ENCODE data around the gene AFF1. TPM values are rescaled to one million over a fixed set of nuclear protein-coding genes. Genes with fewer than 3 reads are reported as not detected.

AFF1 gene
- total RNA-seq, 1 donor from 2014 or later: 58.2 TPM

GRCh38 chr4:86965019-86965976 lies 30.5 kb downstream of the AFF1 start:
- H4K20me1 ChIP-seq (ENCODE audit: insufficient read depth, low read length): no peaks in the 10 kb centered on the region
- H3K4me1 ChIP-seq (ENCODE audit: insufficient read depth, low read length): peaks cover 3% of the 10 kb centered on the region
- no peaks in the 10 kb centered on the region for H3K9me3 Mint-ChIP-seq (ENCODE audit: unreplicated experiment)
- no peak overlapping the region for H2AFZ ChIP-seq (ENCODE audit: low read depth, low read length)
- FAIRE-seq: no peak
- H3K4me3 ChIP-seq (ENCODE audit: insufficient read depth, low read depth, low read length): no peak overlapping the region
- H3K27ac Mint-ChIP-seq (ENCODE audit: unreplicated experiment): no peak overlapping the region
- H3K4me3 Mint-ChIP-seq (ENCODE audit: unreplicated experiment): peak overlapping the region; percentile 20
- no peaks in the 10 kb centered on the region for H3K27me3 ChIP-seq (ENCODE audit: insufficient read depth, low read length)
- H3K9ac ChIP-seq (ENCODE audit: low read length): no peak overlapping the region
- H3K9me3 ChIP-seq (ENCODE audit: insufficient read depth, low read depth, low read length): no peaks in the 10 kb centered on the region
- peaks cover 1% of the 10 kb centered on the region for H3K36me3 Mint-ChIP-seq (ENCODE audit: low read depth, unreplicated experiment)
- DNase-seq (ENCODE audit: low read depth): no peak
- no peak for TF ChIP-seq CTCF (IDR thresholded peaks at IDR 0.05; ENCODE audit: insufficient read depth, low read depth, low read length)
- no peak for TF ChIP-seq EZH2 (IDR thresholded peaks at IDR 0.05; ENCODE audit: insufficient read depth, low read length)
- H3K36me3 ChIP-seq (ENCODE audit: insufficient read depth, low read length): no peaks in the 10 kb centered on the region
- H3K27me3 Mint-ChIP-seq (ENCODE audit: low read depth, unreplicated experiment): no peaks in the 10 kb centered on the region
- peaks cover 22% of the 10 kb centered on the region for H3K4me1 Mint-ChIP-seq (ENCODE audit: low read depth, unreplicated experiment)
- H3K27ac ChIP-seq (ENCODE audit: low read depth, low read length): no peak overlapping the region
- H3K4me2 ChIP-seq (ENCODE audit: low read length): no peak overlapping the region
- H3K79me2 ChIP-seq (ENCODE audit: insufficient read depth, low read length): no peaks in the 10 kb centered on the region

GRCh38 chr4:86967073-86967472 lies 32.3 kb downstream of the AFF1 start:
- Histone ChIP-seq H4K20me1 (ENCODE audit: insufficient read depth, low read length) (no peaks in the 10 kb centered on the region), H3K27ac (ENCODE audit: low read depth, low read length) (no peak overlapping the region), H2AFZ (ENCODE audit: low read depth, low read length) (no peak overlapping the region), H3K4me1 (ENCODE audit: insufficient read depth, low read length) (no peaks in the 10 kb centered on the region), H3K27me3 (ENCODE audit: insufficient read depth, low read length) (no peaks in the 10 kb centered on the region), H3K9ac (ENCODE audit: low read length) (no peak overlapping the region), H3K36me3 (ENCODE audit: insufficient read depth, low read length) (no peaks in the 10 kb centered on the region), H3K4me3 (ENCODE audit: insufficient read depth, low read depth, low read length) (no peak overlapping the region), H3K79me2 (ENCODE audit: insufficient read depth, low read length) (no peaks in the 10 kb centered on the region), H3K4me2 (ENCODE audit: low read length) (no peak overlapping the region), H3K9me3 (ENCODE audit: insufficient read depth, low read depth, low read length) (no peaks in the 10 kb centered on the region)
- Mint-ChIP-seq H3K27me3 (ENCODE audit: low read depth, unreplicated experiment) (no peaks in the 10 kb centered on the region), H3K36me3 (ENCODE audit: low read depth, unreplicated experiment) (peaks cover 1% of the 10 kb centered on the region), H3K9me3 (ENCODE audit: unreplicated experiment) (no peaks in the 10 kb centered on the region), H3K27ac (ENCODE audit: unreplicated experiment) (no peak overlapping the region), H3K4me1 (ENCODE audit: low read depth, unreplicated experiment) (peaks cover 13% of the 10 kb centered on the region), H3K4me3 (ENCODE audit: unreplicated experiment) (no peak overlapping the region)
- TF ChIP-seq EZH2 (IDR thresholded peaks at IDR 0.05; ENCODE audit: insufficient read depth, low read length): no peak
- no peak for TF ChIP-seq CTCF (IDR thresholded peaks at IDR 0.05; ENCODE audit: insufficient read depth, low read depth, low read length)
- FAIRE-seq (no peak), DNase-seq (ENCODE audit: low read depth) (no peak)

- no peaks in the 10 kb centered on the region for H3K9me3 Mint-ChIP-seq (ENCODE audit: unreplicated experiment)
- Histone ChIP-seq H3K4me2 (ENCODE audit: low read length) (no peak overlapping the region), H3K36me3 (ENCODE audit: insufficient read depth, low read length) (no peaks in the 10 kb centered on the region), H3K4me1 (ENCODE audit: insufficient read depth, low read length) (no peaks in the 10 kb centered on the region), H3K27ac (ENCODE audit: low read depth, low read length) (no peak overlapping the region), H2AFZ (ENCODE audit: low read depth, low read length) (no peak overlapping the region), H3K9me3 (ENCODE audit: insufficient read depth, low read depth, low read length) (no peaks in the 10 kb centered on the region), H3K27me3 (ENCODE audit: insufficient read depth, low read length) (no peaks in the 10 kb centered on the region), H4K20me1 (ENCODE audit: insufficient read depth, low read length) (no peaks in the 10 kb centered on the region), H3K79me2 (ENCODE audit: insufficient read depth, low read length) (no peaks in the 10 kb centered on the region), H3K9ac (ENCODE audit: low read length) (no peak overlapping the region), H3K4me3 (ENCODE audit: insufficient read depth, low read depth, low read length) (no peak overlapping the region)
- H3K4me1 Mint-ChIP-seq (ENCODE audit: low read depth, unreplicated experiment): peaks cover 14% of the 10 kb centered on the region
- DNase-seq (ENCODE audit: low read depth) (peak; percentile 45), FAIRE-seq (no peak)
- no peak overlapping the region for H3K4me3 Mint-ChIP-seq (ENCODE audit: unreplicated experiment)
- peaks cover 1% of the 10 kb centered on the region for H3K36me3 Mint-ChIP-seq (ENCODE audit: low read depth, unreplicated experiment)
- H3K27me3 Mint-ChIP-seq (ENCODE audit: low read depth, unreplicated experiment): no peaks in the 10 kb centered on the region
- TF ChIP-seq CTCF (IDR thresholded peaks at IDR 0.05; ENCODE audit: insufficient read depth, low read depth, low read length) (no peak), EZH2 (IDR thresholded peaks at IDR 0.05; ENCODE audit: insufficient read depth, low read length) (no peak)
- no peak overlapping the region for H3K27ac Mint-ChIP-seq (ENCODE audit: unreplicated experiment)
Measured at GRCh38 chr4:86967798-86968197, 33.0 kb downstream of the AFF1 start.
